Measurements from ENCODE around the gene HEPH.

The HEPH gene

GRCh38 chrX:66193821-66194220 lies 29.8 kb downstream of the HEPH start:
- Histone ChIP-seq H3K27me3 (no peaks in the 10 kb centered on the region), H3K4me3 (ENCODE audit: low read depth in 1 of 2, low read length in 1 of 2) (no peak overlapping the region), H3K27ac (no peak overlapping the region), H3K36me3 (no peaks in the 10 kb centered on the region), H3K9me3 (no peaks in the 10 kb centered on the region), H3K4me1 (ENCODE audit: control insufficient read depth in 1 of 2, insufficient read depth in 1 of 2, low read depth in 1 of 2, low read length in 1 of 2) (no peaks in the 10 kb centered on the region)
- TF ChIP-seq, protein P1, sequence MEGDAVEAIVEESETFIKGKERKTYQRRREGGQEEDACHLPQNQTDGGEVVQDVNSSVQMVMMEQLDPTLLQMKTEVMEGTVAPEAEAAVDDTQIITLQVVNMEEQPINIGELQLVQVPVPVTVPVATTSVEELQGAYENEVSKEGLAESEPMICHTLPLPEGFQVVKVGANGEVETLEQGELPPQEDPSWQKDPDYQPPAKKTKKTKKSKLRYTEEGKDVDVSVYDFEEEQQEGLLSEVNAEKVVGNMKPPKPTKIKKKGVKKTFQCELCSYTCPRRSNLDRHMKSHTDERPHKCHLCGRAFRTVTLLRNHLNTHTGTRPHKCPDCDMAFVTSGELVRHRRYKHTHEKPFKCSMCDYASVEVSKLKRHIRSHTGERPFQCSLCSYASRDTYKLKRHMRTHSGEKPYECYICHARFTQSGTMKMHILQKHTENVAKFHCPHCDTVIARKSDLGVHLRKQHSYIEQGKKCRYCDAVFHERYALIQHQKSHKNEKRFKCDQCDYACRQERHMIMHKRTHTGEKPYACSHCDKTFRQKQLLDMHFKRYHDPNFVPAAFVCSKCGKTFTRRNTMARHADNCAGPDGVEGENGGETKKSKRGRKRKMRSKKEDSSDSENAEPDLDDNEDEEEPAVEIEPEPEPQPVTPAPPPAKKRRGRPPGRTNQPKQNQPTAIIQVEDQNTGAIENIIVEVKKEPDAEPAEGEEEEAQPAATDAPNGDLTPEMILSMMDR (IDR thresholded peaks at IDR 0.05): no peak

DNA sequence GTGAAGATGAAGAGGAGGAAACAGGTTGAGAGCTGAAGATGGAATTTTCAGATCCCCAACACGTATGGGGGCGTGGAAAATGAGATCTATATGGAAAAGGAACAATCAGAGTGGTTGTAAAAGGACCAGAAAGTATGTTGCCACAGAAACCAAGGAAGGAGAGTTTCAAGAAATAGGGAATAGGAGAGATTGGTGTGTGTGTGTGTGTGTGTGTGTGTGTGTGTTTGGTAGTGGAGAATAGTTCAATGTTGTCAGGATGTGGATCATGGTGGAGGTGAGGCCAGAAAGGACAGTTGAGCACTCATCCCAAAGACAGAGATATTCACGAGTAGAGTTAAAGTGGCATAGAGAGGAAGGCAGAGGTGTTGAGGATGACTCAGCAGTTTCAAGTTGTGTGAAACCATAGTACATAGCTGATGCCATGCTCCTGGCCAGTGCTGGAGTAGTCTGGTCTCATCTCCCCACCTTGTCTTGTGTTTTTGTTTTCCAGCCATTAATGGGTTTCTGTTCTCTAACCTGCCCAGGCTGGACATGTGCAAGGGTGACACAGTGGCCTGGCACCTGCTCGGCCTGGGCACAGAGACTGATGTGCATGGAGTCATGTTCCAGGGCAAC lies 36.1 kb downstream of the HEPH start:
- Histone ChIP-seq H3K4me1 (ENCODE audit: control insufficient read depth in 1 of 2, insufficient read depth in 1 of 2, low read depth in 1 of 2, low read length in 1 of 2) (no peaks in the 10 kb centered on the region), H3K4me3 (ENCODE audit: low read depth in 1 of 2, low read length in 1 of 2) (no peak overlapping the region), H3K27me3 (no peaks in the 10 kb centered on the region), H3K9me3 (no peaks in the 10 kb centered on the region), H3K27ac (no peak overlapping the region), H3K36me3 (no peaks in the 10 kb centered on the region)
- TF ChIP-seq, protein P1 (IDR thresholded peaks at IDR 0.05): no peak

DNA sequence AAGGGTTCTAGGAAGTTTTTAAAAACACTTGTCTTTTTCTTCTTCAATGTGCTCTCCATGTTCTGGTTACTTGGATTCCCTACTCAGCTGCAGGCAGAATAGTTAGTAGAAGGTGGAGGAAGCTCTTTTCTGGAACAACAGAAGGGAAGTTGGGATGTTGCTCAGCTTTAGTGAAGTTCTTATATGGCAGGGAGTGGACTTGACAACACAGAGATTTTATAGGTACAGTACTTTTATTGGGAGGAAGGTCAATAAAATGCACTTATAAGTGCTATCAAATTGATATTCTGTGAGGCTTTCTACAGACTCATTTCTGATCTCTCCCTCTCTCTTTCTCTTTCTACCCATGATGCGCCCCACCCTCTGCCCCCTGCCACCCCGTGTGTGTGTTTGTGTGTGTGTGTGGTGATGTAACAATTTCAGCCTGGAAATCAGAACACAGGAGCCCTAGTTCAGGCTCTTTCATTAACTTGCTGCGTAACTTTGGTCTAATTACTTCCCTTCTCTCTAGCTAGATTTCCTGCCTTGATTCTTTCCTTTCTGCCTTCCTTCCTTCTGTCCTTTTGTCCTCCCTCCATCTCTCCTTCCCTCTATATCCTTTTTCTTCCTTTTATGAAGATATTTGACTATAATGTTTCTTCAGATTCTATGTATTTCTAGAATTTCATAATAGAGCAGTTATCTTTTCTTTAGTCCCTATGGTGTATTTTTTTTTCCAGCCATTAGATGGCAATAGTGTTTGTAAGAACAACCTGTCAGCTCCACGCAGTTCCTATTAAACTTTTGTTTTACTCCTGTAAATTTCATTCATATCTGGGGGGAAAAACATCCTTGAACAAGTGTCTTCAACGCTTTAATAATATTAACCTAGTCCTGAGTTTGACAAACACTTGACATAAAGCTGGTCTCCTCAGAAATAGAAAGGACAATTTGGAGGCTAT lies 37.1 kb downstream of the HEPH start:
- Histone ChIP-seq H3K4me3 (ENCODE audit: low read depth in 1 of 2, low read length in 1 of 2) (no peak overlapping the region), H3K36me3 (no peaks in the 10 kb centered on the region), H3K27ac (no peak overlapping the region), H3K9me3 (no peaks in the 10 kb centered on the region), H3K27me3 (no peaks in the 10 kb centered on the region), H3K4me1 (ENCODE audit: control insufficient read depth in 1 of 2, insufficient read depth in 1 of 2, low read depth in 1 of 2, low read length in 1 of 2) (no peaks in the 10 kb centered on the region)
- TF ChIP-seq, protein P1 (IDR thresholded peaks at IDR 0.05): no peak

GRCh38 chrX:66203114-66203513 lies 39.1 kb downstream of the HEPH start:
- Histone ChIP-seq H3K4me3 (ENCODE audit: low read depth in 1 of 2, low read length in 1 of 2) (no peak overlapping the region), H3K4me1 (ENCODE audit: control insufficient read depth in 1 of 2, insufficient read depth in 1 of 2, low read depth in 1 of 2, low read length in 1 of 2) (no peaks in the 10 kb centered on the region), H3K27me3 (no peaks in the 10 kb centered on the region), H3K36me3 (no peaks in the 10 kb centered on the region), H3K9me3 (no peaks in the 10 kb centered on the region), H3K27ac (no peak overlapping the region)
- TF ChIP-seq, protein P1 (IDR thresholded peaks at IDR 0.05): no peak

DNA sequence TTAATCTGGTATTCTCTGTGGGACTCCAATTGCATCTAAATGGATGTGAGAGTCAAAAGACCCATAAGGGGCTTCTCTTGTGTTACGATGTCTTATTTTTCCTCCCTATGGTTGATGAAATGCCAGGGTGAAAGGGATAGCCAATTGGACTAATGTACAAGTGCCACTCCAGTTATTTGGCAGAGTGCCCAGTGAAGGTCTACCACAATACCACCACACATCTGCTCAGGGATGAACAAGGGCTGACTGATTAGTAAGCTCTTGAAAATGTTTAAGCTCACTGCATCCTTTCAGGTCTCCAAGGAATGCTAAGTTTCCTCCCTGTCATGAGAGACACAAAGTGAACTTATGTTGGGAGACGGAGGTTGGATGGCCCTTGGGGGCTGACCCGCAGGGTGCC lies 57.8 kb downstream of the HEPH start:
- Histone ChIP-seq H3K36me3 (no peaks in the 10 kb centered on the region), H3K27ac (no peak overlapping the region), H3K4me3 (ENCODE audit: low read depth in 1 of 2, low read length in 1 of 2) (no peak overlapping the region), H3K27me3 (no peaks in the 10 kb centered on the region), H3K9me3 (no peaks in the 10 kb centered on the region), H3K4me1 (ENCODE audit: control insufficient read depth in 1 of 2, insufficient read depth in 1 of 2, low read depth in 1 of 2, low read length in 1 of 2) (no peaks in the 10 kb centered on the region)
- TF ChIP-seq, protein P1 (IDR thresholded peaks at IDR 0.05): no peak

All from neutrophil (primary cell).